ELR (cell line): ENCODE data around the gene XRCC2.

Source experiments
- DNase-seq: peaks from one replicate; pipeline ENCODE4 v3.0.0-alpha.2; 2015; ENCODE audit warnings: low read depth

XRCC2 gene

DNA sequence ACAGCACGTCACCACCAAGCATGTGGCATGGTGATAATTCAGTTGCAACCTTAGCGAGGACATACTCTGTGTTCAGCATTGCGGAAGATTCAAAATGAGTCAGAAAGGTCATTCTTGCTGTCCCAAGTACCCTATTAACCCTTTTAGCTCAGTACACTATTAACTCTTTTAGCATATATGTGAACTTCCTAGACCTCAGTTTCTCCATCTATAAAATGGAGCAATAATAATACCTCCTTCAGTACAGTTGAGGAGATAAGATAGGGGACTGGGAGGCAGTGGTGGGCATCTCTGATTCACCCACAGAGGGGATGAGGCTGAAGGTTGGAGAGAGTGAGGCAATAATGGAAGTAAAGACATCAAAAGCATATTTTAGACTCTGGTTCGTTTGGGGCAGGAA lies 67.3 kb downstream of the XRCC2 start:
- no peak for DNase-seq

DNA sequence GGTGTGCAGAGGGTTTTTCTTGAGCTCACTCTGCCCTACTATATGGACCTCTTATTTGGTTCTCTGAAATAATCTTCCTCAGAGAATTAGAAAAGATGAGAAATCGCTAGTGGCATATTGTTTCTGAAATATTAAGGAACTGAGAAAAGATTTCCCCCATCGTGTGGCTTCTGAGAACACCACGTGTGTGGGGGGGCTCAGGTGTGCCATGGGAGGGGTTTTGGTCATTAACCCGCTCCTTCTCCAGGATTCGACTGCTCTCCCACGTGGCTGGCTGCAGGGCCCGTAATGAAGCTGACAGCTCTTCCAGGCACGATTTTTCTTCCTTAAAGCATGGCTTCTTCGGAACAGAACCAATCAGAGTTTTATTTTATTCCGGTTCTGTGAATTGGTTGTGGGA lies 67.7 kb downstream of the XRCC2 start:
- no peak for DNase-seq

DNA sequence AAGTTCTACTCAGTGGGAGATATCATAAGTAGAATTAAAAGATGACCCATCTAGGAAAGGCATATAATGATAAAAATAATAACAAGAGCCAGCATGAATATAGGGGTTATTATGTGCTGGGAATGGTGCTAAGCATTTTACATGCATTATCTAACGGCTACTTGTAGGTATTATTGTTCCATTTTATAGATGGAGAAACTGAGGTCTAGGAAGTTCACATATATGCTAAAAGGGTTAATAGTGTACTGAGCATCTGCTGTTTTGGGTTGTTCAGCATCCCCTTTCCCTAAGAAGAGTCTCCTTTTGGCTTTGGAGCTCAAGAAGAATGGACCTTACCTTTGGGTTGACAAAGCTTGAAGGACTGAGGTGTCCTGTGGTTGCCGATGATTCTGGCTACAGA lies 68.9 kb downstream of the XRCC2 start:
- no peak for DNase-seq

GRCh38 chr7:152602962-152603361 lies 73.0 kb downstream of the XRCC2 start:
- no peak for DNase-seq

GRCh38 chr7:152601305-152601798 lies 74.6 kb downstream of the XRCC2 start:
- no peak for DNase-seq

- DNase-seq: no peak
Measured at GRCh38 chr7:152600266-152600665, 75.7 kb downstream of the XRCC2 start.

DNA sequence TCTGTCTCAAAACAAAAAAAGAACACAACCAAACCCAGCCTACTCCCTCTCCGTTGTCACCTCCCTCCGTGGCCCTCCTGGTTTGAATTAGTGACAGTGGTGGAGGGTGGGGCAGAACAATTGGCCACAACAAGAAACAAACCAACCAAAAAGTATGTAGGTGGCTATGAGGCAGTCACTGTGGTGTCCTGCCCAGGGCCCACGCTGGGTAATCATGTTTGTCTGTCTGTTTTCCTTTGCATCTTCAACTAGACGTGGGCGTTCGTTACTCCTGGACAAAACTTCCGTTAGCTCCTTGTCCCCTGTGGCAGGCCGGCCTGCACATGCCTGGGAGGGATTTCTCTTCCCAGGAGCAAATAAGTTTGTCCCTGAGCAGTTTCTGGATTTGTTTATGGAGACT lies 78.4 kb downstream of the XRCC2 start:
- DNase-seq: no peak

DNA sequence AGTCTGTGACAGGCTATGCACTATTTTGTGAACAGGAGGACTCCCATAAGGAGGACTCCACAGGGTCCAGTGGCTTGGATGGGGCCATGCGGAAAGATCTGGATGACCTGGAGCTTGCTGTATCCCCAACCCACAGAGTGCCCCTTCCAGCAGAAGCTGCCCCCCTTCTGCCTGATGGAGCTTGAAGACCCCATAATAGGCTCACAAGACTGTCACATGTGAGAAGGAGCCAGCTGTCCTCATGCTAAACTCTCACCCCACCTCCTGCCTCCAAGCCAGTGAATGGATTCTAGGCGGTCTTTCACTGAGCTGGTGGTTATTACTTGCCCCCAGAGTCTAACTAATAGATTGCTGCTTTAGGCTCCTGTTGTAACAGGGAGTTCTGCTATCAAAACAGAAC lies 79.1 kb downstream of the XRCC2 start:
- no peak for DNase-seq
